NCI-H510A treated with DMSO at 0.1 percent for 48 hours (cell line): ENCODE data around the gene SUN1.
"Not testable (repeated sequence)": the region's sequence is repeated elsewhere in the genome, so short reads cannot be mapped to it uniquely, and the experiment has no call there.

ENCODE experiments used
- DNase-seq: peaks from one replicate; lab custom pipeline; 2025; lab: John Stamatoyannopoulos, UW

Gene SUN1

DNA sequence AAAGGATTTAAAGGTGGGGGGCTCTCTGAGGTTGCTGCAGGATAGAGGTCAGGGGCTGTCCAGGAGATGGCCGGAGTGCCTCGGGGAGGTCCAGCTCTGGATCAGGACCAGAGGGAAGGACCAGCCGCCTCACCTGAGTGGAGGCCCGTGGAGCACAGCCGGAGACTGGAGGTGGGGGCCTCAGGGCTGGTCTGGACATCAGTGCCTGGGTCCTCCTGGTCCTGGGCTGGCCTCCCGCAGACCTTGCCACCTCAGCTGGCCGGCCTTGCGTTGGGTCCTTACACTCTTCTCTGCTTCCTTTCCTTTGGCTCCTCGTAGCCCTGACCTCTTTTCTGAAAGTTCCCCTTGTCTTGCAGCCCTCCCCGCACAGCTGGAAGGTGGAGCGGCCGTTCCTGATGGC, 2.0 kb downstream of the SUN1 start:
- no peak for DNase-seq

DNA sequence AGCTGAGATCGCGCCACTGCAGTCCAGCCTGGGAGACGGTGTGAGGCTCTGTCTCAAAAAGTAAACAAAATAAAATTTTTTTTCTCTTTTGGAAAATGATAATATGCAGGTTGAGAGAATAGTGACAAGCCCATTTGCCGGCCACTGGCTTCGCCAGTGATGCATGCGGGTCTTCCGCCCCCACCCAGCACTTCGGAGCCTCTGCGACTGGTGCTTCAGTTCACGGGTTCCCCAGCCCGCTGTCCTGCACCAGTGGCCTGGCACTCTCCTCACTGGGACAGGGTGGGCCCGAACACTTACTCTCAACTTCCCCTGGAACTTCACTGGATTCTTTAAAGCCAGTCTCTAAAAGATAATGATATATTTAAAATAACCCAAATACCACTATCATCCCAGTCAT, 2.7 kb downstream of the SUN1 start:
- no peak for DNase-seq

GRCh38 chr7:835485-836401, 3.5 kb downstream of the SUN1 start:
- no peak for DNase-seq

- no peak for DNase-seq
Measured at GRCh38 chr7:836429-836828, 4.2 kb downstream of the SUN1 start.

GRCh38 chr7:837001-837400, 4.7 kb downstream of the SUN1 start:
- DNase-seq, result no peak

GRCh38 chr7:840001-840600, 7.8 kb downstream of the SUN1 start:
- no peak for DNase-seq

DNA sequence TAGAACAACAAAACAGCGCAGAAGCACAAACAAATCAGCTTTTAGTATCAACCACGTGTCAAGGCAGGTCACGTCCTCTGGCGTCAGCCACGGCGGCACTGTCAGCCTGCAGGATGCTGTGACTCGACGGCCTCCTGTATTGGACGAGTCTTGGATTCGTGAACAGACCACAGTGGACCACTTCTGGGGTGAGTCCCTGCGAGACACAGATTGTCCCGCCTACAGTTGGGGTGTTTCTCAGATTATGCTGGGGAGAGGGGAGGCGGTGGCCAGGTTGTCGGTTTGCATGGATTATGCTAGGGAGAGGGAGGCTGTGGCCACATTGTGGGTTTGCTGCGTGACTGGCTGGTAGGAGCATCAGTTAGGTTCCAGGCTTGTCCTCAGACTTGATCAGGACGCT, 9.7 kb downstream of the SUN1 start:
- DNase-seq, result no peak

GRCh38 chr7:842431-843031, 10.3 kb downstream of the SUN1 start:
- no peak for DNase-seq

- DNase-seq, result no peak
Measured at GRCh38 chr7:843230-843629, 11.0 kb downstream of the SUN1 start.

DNA sequence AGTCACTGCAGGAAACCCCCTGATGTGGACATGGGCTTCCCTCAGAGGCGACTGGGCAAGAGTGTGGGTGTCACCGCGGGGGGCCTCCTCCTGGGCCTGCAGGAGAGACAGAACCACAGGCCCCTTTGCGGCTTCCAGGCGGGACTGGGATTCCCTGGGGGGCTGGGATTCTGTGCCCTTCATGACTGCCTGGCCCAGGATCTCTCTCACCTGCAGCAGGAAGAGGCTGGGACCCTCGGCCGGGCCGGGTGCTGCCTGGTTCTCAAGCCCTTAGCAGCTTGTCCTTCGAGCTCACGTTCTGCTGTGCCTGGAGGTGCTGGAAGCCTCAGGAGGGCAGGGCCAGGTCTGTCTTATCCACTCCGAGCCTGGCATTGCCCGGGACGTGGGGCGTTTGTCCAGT, 11.8 kb downstream of the SUN1 start:
- no peak for DNase-seq

- no peak for DNase-seq
Measured at GRCh38 chr7:844514-844913, 12.2 kb downstream of the SUN1 start.

DNA sequence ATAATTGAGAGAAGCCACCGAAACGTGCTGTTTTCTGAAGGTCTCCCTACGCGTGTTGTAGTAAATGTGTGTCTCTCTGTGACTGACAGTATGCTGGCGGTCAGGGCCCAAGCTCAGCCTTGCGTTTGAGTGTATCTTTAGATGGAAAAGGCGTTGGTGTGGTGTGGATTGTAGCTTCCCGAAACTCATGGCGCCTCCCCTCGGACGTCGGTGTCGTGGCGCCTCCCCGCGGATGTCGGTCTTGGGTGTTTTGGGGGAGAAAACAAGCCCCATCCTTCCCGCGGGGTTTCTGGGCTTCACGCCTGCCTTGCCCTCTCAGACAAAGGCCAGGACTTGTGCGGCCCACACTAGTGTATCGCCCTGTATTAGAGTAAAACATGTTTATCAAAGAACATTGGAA, 12.8 kb downstream of the SUN1 start:
- DNase-seq, result no peak

DNA sequence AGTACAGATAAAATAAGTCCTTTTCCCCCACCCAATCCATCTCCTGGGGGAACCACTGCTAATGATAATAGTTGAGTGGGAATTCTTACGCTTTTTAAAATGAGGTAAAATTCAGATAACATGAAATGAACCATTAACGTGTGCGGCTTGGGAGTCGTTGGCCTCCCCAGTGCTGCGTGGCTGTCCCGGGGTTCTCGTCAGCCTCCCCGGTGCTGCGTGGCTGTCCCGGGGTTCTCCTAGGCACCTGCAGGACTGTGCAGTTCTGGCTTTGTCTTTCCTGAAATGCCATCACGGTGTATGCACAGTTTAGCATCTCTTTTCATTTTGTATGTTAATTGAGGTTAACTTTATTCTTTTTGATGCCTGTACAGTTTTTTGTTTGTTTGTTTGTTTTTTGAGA, 13.5 kb downstream of the SUN1 start:
- no peak for DNase-seq

DNA sequence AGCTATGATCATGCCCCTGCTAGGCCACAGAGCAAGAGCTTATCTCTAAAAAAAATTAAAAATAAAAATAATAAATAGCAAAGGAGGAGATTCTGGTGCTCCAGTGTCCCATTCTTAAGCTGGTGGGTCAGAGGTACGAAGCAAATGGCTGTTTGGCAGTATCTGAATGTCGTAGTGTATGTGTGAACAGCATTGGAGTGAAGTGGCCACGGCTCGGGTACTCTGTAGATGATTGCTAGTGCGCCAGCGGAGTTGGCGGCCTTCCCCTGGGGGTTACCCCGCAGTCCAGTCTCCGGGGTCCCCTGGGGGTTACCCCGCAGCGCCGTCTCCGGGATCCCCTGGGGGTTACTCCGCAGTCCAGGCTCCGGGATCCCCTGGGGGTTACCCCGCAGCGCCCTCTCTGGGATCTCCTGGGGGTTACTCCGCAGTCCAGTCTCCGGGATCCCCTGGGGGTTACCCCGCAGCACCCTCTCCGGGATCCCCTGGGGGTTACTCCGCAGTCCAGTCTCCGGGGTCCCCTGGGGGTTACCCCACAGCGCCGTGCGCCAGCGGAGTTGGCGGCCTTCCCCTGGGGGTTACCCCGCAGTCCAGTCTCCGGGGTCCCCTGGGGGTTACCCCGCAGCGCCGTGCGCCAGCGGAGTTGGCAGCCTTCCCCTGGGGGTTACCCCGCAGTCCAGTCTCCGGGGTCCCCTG, 14.8 kb downstream of the SUN1 start:
- not testable (repeated sequence) for DNase-seq

GRCh38 chr7:847728-848127, 15.5 kb downstream of the SUN1 start:
- not testable (repeated sequence) for DNase-seq

GRCh38 chr7:849145-849544, 16.9 kb downstream of the SUN1 start:
- no peak for DNase-seq

DNA sequence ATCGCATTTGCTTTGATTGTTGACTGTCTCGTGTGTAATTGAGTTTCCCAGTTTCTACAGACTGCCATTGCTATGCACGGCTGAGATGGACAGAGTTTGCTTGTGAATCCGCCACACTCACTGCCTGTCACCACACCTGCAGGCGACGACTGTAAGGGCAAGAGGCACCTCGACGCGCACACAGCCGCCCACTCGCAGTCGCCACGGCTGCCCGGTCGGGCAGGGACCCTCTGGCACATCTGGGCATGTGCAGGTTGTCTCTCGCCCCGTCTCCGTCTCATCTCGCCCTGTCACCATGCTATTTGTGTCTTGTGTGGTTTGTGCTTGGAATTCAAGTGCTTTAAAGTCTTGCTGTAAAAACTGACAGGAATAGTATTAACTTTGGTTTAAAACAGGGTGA, 17.5 kb downstream of the SUN1 start:
- no peak for DNase-seq

DNA sequence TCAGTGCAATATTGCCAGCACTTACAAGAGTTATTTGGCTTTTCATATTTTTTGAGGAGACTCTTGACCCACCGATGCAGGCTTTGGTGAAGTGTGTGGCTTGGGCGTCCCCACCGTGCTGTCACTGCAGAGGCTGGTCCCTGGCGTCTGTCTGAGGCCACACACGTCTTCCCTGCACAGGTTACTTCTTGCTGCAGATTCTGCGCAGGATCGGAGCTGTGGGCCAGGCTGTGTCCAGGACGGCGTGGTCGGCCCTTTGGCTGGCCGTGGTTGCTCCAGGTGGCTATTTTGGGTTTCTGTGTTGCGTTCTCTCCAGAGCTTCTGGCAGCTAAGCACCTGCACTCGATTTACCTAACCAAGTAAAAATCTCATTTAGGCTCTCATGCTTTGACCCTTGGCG, 18.9 kb downstream of the SUN1 start:
- DNase-seq, result no peak

DNA sequence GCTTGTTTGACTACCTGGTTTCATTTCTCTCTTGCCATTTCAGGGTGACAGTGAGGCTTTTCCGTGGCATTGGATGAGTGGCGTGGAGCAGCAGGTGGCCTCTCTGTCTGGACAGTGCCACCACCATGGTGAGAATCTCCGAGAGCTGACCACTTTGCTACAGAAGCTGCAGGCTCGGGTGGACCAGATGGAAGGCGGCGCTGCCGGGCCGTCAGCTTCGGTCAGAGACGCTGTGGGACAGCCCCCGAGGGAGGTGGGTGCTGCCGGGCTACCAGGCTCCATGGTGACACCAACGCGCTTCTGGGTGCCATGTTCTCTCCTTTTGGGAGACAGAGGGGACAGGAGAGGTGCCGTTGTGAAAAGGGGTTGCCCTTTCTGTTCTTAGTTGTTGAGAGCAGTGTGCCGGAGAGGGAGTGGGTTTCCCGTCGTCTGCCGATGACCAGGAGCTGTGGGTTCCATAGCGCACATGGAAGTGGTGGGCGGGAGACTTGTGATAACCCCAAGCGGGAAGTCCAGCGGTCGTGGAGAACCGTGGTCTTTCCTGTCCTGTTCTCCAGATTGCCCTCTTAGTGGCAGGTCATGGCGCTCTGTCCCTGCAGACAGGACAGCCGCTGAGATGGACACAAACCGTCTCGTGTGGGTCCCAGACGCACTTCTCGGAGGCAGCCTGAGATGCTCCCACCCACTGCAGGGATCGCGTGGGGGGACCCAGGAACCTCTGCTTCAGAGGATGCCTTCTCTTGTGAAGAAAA, 21.3 kb downstream of the SUN1 start:
- DNase-seq, result no peak

- DNase-seq, result no peak
Measured at GRCh38 chr7:854118-854775, 22.0 kb downstream of the SUN1 start.

DNA sequence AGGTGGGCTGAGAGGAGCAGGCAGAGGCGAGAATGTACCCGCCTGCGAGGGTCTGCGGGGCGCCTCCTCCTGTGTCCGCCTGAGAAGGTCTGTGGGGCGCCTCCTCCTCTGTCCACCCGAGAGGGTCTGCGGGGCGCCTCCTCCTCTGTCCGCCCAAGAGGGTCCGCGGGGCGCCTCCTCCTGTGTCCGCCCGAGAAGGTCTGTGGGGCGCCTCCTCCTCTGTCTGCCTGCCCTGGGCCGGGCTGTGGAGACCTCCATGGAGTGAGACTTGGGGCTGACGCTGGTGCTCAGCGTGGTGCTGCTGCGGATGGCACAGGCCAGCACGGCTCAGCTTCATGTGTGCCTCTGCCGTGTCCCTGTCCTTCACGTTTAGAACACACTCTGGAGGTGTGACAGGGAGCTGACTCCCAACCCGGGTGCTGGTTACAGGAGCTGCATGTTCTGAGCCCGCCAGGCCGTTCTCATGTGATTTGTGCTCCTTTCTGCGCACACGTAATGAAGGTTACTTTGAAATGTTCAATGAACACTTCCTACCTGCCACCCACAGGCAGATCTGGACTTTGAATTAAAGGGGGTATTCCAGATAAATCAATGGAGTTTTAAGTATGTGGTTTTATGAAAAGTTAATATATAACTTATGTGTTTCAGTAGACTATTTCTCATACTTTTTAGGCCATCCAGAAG, 23.6 kb downstream of the SUN1 start:
- no peak for DNase-seq
